ENCODE measurements around the gene GRM4.
"Not testable (repeated sequence)": the region's sequence is repeated elsewhere in the genome, so short reads cannot be mapped to it uniquely, and the experiment has no call there.

The GRM4 gene

DNA sequence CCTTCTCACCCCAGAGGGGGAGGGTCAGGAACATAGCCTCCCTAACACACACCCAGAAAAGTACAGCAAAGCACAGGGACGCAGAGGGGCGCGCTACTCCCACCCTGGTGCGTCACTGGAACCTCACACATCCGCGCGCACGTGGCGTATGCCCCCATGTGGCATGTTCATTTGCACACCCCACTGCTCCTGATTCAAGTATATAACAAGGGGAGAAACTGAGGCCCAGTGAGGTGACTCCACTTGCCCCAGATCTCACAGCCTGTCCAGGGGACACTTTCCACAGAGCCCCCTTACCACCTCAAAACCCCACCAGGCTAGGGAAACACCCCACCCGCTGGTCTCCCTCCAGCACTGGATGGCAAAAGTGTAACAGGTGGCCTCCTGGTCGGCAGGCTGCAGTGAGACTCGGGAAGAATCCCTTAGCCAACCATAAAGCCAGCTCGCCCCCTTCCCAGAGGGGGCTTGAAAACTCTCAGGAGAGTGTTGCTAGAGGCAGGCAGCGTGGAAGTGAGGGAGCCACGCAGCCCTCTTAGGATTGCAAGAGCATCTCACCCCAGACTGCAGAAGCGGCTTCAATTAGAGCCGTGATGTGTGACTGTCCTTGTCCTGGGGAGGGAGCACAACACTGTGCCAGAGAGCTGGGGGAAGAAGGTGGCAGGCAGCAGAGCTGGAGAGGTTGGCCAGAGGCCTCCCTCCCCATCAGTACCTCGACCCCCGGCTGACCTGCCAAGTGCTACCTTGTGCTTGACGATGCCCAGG is at the start of gene GRM4:
GRM4 (minus strand) TSS at position 67 of the 762 bp plus-strand sequence. CDS start 12,591 bp downstream, outside the sequence.
- in situ Hi-C loops (cut with MboI; ENCODE audit: low sequenced_read_pairs), result no loop called here

DNA sequence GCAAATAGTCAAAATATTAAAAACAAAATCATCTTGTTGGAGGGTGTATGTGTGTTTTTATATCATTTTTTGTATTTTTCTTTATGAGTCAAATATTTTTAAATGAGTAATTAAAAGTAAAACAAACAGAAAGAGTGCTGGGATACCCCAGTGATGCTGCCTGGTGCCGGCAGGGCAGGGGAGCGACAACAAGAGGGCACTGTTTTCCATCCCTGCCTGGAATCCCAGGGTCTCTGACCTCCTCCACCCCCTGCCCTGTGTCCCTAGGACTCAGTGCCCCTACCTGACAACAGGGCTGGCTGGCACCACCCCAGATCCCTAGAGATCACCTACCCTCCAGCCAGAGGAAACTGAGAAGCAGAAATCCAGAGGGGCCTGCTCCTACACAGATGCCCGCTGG is 48.9 kb upstream of the GRM4 start:
- in situ Hi-C loops (cut with MboI; ENCODE audit: low sequenced_read_pairs), result loop anchor here (10.0 kb wide), 1 partner anchor 220 kb away; no protein-coding TSS in a partner anchor

DNA sequence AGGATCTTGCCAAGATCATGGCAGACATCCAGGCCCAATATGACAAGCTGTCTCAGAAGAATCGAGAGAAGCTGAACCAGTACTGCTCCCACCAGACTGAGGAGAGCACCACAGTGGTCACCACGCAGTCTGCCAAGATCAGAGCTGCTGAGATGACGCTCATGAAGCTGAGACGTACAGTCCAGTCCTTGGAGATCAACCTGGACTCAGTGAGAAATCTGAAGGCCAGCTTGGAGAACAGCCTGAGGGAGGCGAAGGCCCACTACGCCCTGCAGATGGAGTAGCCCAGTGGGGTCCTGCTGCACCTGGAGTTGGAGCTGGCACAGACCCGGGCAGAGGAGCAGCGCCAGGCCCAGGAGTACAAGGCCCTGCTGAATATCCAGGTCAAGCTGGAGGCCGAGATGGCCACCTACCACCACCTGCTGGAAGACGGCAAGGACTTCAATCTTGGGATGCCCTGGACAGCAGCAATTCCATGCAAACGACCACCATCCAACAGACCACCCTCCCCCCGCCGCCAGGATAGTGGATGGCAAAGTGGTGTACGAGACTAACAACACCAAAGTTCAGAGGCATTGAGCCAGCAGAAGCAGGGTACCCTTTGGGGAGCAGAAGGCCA is 44.7 kb upstream of the GRM4 start:
- in situ Hi-C loops (cut with MboI; ENCODE audit: low sequenced_read_pairs), result loop anchor here (10.0 kb wide), 1 partner anchor 224 kb away; no protein-coding TSS in a partner anchor

GRCh38 chr6:34189806-34190503 is 44.1 kb upstream of the GRM4 start:
- in situ Hi-C loops (cut with MboI; ENCODE audit: low sequenced_read_pairs), result loop anchor here (10.0 kb wide), 1 partner anchor 225 kb away; no protein-coding TSS in a partner anchor

DNA sequence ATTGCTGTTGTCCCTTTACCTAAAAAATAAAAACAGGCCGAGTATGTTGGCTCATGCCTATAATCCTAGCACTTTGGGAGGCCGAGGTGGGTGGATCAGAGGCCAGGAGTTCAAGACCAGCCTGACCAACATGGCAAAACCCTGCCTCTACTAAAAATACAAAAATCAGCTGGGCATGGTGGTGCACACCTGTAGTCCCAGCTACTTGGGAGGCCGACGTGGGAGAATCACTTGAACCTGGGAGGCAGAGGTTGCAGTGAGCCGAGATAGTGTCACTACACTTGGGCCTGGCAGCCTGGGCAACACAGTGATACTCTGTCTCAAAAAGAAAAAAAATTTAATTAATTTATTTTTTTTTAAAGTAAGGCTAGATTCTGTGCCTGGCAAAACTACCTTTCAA is 38.8 kb upstream of the GRM4 start:
- in situ Hi-C loops (cut with MboI; ENCODE audit: low sequenced_read_pairs), result not testable (repeated sequence)

DNA sequence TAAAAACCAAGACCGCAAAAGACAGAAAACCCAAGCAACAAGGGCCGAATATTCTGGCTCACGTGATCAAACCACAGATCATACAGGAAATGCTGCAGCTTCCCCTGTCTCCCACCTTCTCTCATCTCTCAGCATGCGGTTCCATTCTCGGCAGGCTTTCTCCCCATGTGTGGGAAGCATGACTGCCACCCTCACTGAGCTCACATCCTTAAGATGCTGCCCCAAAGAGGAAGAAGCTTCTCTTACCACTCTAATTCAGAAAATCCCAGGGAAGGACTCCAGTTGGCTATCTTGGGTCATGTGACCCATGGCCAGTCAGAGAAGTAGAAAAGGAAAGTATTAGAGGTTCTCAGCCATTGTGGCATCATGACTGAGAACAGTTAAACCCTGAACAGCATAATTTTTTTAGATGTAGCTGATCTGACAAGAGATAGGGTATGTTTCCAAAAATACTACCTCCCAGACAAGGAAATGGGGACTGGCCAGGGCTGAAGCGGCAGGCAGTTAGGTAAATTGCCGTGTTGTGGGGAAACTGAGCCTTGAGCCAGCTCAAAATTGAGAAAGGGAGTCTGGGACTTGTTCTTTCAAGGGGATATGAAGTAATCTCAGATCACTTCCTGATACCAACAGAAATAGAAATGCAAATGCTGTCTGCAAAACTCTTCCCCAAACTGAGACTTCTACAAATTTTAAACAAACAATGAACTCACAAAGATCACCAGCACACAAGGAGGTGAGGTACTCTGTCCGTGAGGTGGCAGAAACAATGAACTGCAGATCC is 37.1 kb upstream of the GRM4 start:
- in situ Hi-C loops (cut with MboI; ENCODE audit: low sequenced_read_pairs), result no loop called here

- in situ Hi-C loops (cut with MboI; ENCODE audit: low sequenced_read_pairs), result no loop called here
Measured at GRCh38 chr6:34181908-34182307, 36.0 kb upstream of the GRM4 start.

DNA sequence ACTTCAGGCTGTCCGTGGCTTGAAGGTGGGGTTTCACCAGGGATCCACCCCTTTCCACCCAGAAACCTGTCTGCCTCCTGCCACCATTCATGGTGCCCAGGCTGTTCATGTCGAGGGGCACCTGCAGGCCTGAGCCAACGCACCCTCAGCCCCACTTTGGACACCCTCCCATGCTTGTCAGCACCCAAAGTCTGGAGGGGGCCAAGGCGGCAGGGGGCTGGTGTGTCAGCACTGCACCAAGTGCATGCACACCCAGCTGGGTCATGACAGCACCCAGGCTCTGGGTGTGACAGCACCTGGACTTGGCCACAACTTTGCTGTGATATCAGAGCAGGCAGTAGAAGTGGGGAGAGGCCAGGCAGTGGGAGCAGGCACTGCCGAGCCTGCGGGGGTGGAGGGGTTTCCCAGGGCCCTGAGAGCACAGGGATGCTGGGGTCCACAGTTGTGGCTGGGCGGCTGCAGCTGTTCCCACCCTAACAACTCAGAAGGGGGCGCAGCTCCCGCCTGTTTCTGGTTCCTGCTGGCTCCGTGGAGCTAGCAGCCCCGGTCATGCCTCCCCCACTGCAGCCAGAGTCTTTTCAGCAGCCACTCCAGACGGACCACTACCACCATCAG is 33.3 kb upstream of the GRM4 start:
- in situ Hi-C loops (cut with MboI; ENCODE audit: low sequenced_read_pairs), result no loop called here

GRCh38 chr6:34178357-34179105 is 32.6 kb upstream of the GRM4 start:
- in situ Hi-C loops (cut with MboI; ENCODE audit: low sequenced_read_pairs), result no loop called here

DNA sequence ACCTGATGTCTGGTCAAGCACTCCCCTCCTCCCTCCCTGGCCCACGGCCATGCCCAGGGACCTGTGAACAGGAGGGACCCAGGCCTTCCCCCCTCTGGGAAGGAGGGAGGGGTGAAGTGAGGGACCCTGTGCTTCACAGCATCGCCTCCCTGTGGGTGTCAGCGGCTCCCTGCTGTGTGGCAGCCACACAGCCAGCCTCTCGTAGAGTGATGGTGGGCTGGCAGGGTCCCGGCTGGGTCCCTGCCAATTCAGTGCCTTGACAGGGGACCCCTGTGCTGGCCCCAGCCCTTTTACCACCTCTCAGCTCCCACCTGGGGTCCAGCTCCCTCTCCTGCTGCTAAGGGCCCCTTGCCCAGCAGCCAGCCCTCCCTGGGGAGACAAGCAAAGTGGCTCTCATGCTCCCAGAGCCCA is 31.3 kb upstream of the GRM4 start:
- in situ Hi-C loops (cut with MboI; ENCODE audit: low sequenced_read_pairs), result no loop called here

GRCh38 chr6:34176261-34177031 is 30.6 kb upstream of the GRM4 start:
- in situ Hi-C loops (cut with MboI; ENCODE audit: low sequenced_read_pairs), result no loop called here

GRCh38 chr6:34174846-34175399 is 29.0 kb upstream of the GRM4 start:
- in situ Hi-C loops (cut with MboI; ENCODE audit: low sequenced_read_pairs), result loop anchor here (25.0 kb wide), 1 partner anchor 437 kb away; no protein-coding TSS in a partner anchor

- in situ Hi-C loops (cut with MboI; ENCODE audit: low sequenced_read_pairs), result loop anchor here (25.0 kb wide), 1 partner anchor 439 kb away; no protein-coding TSS in a partner anchor
Measured at GRCh38 chr6:34172961-34173775, 27.3 kb upstream of the GRM4 start.

GRCh38 chr6:34170346-34170745 is 24.5 kb upstream of the GRM4 start:
- in situ Hi-C loops (cut with MboI; ENCODE audit: low sequenced_read_pairs), result loop anchor here (25.0 kb wide), 1 partner anchor 442 kb away; no protein-coding TSS in a partner anchor

DNA sequence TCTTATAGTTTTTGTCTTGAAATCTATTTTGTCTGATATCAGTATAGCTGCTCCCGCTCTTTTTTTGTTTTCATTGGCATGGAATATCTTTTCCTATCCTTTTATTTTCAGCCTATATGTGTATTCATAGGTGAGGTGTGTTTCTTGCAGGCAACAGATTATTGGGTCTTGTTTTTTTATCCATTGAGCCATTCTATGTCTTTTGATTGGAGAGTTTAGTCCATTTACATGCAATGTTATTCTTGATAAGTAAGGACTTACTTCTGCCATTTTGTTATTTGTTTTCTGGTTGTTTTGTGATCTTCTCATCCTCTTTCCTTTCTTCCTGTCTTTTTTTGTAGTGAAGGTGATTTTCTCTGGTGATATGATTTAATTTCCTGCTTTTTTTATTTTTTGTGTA is 24.0 kb upstream of the GRM4 start:
- in situ Hi-C loops (cut with MboI; ENCODE audit: low sequenced_read_pairs), result loop anchor here (25.0 kb wide), 1 partner anchor 442 kb away; no protein-coding TSS in a partner anchor

DNA sequence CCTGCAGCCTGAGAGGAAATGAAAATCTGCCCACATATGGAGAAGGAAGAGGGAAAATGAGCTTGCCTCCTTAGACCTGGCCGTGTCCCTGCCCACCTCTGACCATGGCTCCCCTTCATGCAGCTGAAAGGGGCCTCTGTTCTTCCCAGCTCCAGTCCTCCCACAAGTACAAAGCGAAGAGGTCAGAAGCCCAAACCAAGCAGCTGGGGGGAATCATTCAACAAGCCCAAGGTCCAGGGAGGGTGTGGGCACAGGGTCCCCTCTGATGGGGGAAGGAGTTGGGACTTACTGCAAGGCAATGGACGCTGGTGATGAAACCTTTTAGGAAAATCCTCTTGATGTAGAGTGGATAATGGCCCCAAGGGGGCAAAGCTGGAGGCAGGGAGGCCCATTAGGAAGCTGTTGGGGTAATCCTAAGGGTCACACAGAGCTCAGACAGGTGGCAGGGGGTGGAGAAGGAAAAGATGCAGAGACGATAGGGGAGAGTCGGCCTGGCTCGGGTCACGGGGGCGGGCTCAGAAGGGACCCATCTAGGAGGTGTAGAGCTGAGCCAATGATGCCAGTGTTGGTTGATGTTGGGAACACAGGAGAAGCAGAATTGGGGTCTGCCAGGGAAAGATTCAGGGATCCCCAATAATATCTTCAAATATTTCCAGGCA is 16.1 kb upstream of the GRM4 start:
- in situ Hi-C loops (cut with MboI; ENCODE audit: low sequenced_read_pairs), result loop anchor here (25.0 kb wide), 1 partner anchor 450 kb away; no protein-coding TSS in a partner anchor

DNA sequence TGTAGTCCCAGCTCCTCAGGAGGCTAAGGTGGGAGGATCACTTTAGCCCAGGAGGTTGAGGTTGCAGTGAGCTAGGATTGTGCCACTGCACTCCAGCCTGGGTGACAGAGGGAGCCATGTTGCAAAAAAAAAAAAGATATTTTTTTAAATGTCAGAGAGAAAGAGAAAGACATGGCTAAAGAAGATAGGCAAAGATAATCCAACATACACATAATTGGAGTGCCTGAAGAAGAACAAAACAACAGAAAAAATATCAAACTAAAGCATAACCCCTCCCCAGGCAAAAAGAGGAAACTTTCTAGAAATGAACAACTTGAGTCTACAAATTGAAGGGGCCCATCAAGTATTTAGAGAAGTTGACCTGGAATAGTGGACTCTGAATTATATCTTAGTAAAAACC is 14.0 kb upstream of the GRM4 start:
- in situ Hi-C loops (cut with MboI; ENCODE audit: low sequenced_read_pairs), result loop anchor here (10.0 to 25.0 kb wide), 2 partner anchors 395 to 452 kb away; no protein-coding TSS in a partner anchor
